ENCODE results near the gene TPI1. TPM values are rescaled to one million over a fixed set of nuclear protein-coding genes. Genes with fewer than 3 reads are reported as not detected.
A peak's percentile ranks its signal among the peaks of the same experiment; 100 is the strongest.

Gene TPI1
- total and polyA plus RNA-seq, 2 of the 8 experiments (the other 6 are each of a cell fraction or from before 2014, with no cell fraction given), result 910 to 3,018 TPM

GRCh38 chr12:6914947-6915788 is 47.8 kb downstream of the TPI1 start (continued):
- peak; percentile 48 for TF ChIP-seq MAX (IDR thresholded peaks at IDR 0.05)
- peak; percentile 78 for TF ChIP-seq CTBP2 (IDR thresholded peaks at IDR 0.05; ENCODE audit: borderline replicate concordance, insufficient read depth, insufficient read length, low read length)
- no peak for TF ChIP-seq ATF3 (IDR thresholded peaks at IDR 0.05; ENCODE audit: insufficient read depth, low read depth, low read length)

All from H1 (cell line).